ENCODE results near the gene KRTCAP2.

Gene KRTCAP2

DNA sequence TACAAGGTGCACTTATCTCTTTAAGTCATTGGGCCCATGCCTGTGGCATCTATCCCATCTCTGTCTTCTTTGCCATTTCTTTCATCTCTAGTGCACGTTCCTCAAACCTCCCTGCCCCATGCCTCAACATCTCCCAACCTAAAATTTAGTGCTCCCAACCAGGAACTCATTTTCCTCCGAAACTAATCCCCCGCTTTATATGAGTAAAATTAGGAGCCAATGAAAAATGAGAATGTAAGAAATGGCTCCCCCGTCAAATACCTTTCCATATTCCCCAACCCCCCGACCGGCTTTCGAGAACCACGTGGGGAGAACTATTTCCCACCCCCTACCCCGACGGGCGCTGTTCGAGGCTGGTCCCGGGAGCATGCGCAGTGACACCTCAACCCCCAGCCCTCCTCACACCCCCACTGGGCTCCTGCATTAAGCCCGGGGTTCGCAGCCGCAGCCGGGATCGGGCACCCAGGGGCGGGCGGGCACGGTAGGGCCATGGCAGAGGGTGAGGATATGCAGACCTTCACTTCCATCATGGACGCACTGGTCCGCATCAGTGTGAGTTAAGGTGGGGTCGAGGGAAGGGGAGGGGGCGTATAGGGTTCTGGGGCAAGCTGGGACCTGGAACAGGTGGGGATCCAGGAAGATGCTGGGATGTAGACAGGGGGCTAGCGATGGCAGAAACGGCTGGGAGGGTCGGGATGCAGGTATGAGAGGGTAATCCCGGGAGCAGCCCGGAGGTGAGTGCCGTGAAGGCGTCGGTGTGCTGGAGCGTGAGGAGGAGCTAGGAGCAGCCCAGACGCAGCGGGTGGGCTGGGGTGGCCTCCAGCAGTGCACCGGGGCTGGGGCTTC, 597 bp upstream of the KRTCAP2 start, which contains the start of gene TRIM46:
Gene TRIM46 (plus strand): TSS at position 372 of the 846 bp plus-strand sequence. CDS start 118 bp downstream, at position 490.
- TF ChIP-seq, protein P1, sequence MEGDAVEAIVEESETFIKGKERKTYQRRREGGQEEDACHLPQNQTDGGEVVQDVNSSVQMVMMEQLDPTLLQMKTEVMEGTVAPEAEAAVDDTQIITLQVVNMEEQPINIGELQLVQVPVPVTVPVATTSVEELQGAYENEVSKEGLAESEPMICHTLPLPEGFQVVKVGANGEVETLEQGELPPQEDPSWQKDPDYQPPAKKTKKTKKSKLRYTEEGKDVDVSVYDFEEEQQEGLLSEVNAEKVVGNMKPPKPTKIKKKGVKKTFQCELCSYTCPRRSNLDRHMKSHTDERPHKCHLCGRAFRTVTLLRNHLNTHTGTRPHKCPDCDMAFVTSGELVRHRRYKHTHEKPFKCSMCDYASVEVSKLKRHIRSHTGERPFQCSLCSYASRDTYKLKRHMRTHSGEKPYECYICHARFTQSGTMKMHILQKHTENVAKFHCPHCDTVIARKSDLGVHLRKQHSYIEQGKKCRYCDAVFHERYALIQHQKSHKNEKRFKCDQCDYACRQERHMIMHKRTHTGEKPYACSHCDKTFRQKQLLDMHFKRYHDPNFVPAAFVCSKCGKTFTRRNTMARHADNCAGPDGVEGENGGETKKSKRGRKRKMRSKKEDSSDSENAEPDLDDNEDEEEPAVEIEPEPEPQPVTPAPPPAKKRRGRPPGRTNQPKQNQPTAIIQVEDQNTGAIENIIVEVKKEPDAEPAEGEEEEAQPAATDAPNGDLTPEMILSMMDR (conservative IDR thresholded peaks at IDR 0.05) = no peak; the same call in none of the 2 replicates
- no peak for TF ChIP-seq ZFX (IDR thresholded peaks at IDR 0.05)
- peak within 1 kb of the TSS; percentile 90 for H3K27ac ChIP-seq

DNA sequence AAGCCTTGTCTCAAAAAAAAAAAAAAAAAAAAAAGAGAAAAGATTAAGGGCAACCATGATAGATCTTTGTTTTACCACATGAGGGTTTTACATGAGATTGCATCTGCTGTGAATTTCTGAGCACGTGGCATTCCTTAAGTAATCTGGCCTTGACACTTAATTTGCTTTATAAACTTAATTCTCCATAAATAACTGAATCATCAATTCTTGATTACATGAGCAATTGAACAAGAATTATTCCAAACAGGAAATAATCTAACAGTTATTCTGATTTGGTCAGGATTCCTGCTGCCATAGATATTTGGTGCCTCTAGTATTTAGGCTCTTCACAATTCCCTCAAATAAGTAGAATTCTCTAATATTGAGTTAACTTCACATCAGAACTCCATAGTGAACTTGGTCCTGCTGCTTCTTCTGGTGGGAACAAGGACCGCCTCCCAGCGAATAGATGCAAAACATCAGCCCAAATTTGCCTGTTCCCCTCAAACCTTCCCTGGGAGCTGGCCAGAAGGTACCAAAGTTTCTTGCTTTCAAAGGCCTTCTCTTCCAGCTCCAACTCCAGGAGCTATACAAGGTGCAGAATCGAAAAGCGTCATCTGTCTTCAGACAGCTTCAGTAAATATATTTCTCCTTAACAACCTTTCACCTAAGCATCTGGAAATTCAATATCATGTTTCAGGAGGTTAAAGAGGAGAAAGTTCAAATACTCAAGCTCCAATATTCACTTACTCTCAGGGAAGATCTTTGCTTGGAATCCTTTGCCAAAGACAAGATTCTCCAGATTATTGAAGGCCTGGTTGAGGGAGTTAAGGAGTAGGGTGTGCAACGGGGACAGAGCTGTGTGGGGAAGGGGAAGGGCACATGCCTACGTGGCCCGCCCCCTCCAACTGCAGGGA, 1.0 kb downstream of the KRTCAP2 start:
- TF ChIP-seq, protein P1 (conservative IDR thresholded peaks at IDR 0.05) = no peak
- no peak for TF ChIP-seq ZFX (IDR thresholded peaks at IDR 0.05)
- peak overlapping the region; percentile 90 for H3K27ac ChIP-seq

DNA sequence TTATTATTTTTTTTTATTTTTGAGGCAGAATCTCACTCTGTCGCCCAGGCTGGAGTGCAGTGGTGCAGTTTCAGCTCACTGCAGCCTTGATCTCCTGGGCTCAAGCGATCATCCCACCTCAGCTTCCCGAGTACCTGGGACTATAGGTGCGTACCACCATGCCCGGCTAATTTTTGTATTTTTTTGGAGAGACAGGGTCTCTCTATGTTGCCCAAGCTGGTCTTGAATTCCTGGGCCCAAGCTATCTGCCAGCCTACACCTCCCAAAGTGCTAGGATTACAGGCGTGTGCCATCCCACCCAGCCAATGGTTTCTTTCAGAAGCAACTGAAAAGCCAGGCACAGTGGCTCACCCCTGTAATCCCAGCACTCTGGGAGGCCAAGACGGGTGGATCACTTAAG, 2.3 kb downstream of the KRTCAP2 start:
- TF ChIP-seq, protein P1 (conservative IDR thresholded peaks at IDR 0.05) = no peak
- TF ChIP-seq ZFX (IDR thresholded peaks at IDR 0.05) = no peak
- no peak overlapping the region for H3K27ac ChIP-seq

DNA sequence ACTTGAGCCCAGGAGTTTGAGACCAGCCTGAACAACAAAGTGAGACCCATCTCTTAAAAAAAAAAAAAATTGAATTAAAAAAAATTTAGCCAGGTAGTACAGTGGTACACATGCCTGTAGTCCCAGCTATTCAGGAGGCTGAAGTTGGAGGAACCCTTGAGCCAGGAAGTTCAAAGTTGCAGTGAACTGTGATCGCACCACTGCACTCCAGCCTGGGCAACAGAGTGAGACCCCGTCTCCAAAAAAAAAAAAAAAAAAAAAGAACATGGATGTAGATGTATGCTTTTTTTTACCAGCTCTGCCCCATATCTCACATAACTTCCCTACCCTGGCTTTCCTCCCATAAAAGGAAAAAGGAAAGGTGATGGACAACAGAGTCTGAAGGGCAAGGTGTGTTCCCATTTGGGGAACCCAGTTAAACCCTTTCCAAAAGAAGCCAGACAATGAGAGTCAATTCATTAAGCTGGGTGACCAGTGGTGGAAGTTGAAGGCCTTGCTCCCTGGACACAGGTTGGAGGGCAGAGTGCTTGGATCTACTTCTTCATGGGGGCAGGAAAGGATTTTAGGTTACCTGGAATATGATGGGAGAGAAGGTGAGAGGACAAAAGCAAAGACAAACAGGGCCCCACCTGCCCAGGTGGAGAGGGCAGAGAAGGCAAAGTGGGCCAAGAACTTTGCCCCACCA, 2.9 kb downstream of the KRTCAP2 start:
- TF ChIP-seq ZFX (IDR thresholded peaks at IDR 0.05) = no peak
- TF ChIP-seq, protein P1 (conservative IDR thresholded peaks at IDR 0.05) = no peak
- H3K27ac ChIP-seq = no peak overlapping the region

DNA sequence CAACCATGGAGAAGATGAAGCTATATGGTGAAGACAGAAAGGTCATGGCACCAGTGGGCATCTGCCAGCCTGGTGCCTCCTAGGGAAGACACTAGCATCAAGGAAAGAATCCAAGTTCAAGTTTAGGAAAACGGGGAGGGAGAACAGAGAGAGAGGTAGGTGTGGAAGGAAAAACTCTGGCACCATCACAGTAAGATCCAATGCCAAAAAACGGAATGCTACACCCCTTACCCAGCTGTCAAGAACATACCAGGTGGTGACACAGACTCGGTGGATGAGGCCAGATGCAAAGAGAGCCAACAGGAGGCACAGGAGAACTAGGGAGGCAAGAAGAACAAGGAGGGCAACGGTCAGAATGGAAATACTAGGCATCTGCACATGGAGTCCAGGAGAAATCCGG, 3.6 kb downstream of the KRTCAP2 start:
- H3K27ac ChIP-seq = no peak overlapping the region
- TF ChIP-seq, protein P1 (conservative IDR thresholded peaks at IDR 0.05) = no peak
- no peak for TF ChIP-seq ZFX (IDR thresholded peaks at IDR 0.05)

DNA sequence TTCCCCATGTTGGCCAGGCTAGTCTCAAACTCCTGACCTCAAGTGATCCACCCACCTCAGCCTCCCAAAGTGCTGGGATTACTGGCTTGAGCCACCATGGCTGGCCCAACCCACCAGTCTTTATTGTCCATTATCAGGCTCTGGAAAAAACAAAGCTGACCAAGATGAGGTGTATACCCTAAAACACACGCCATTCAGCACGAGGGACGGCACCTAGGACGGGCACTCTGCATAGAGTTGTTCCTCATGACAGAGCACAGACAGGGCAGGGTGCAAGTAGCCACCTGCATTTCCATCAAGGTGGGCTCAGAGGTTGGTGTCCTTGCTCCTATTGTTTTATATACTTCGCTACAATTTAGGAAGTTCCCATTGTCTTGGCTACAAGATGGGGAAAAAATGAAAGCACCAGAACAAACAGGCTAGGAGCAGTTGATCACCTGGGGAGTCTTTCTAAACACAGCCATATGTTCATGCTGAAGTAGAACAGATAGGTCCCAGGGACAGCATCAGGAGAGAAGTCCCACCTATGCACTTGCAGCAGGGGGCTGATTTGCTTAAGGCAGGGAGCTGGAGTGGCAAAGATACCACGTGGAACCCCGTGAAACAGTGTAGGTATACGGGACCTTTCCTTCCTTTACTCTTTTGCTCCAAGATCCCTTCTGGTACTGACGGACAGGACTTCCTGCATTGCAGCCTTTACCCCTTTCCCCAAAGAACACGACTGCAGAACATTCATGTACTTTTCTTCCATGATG, 4.5 kb downstream of the KRTCAP2 start:
- TF ChIP-seq, protein P1 (conservative IDR thresholded peaks at IDR 0.05) = no peak
- TF ChIP-seq ZFX (IDR thresholded peaks at IDR 0.05) = no peak

More for the DNA sequence above, 4.5 kb downstream of the KRTCAP2 start:
- H3K27ac ChIP-seq = no peak overlapping the region

Data from C4-2B (cell line).